Measurements from ENCODE around the gene PROKR2.

The PROKR2 gene

DNA sequence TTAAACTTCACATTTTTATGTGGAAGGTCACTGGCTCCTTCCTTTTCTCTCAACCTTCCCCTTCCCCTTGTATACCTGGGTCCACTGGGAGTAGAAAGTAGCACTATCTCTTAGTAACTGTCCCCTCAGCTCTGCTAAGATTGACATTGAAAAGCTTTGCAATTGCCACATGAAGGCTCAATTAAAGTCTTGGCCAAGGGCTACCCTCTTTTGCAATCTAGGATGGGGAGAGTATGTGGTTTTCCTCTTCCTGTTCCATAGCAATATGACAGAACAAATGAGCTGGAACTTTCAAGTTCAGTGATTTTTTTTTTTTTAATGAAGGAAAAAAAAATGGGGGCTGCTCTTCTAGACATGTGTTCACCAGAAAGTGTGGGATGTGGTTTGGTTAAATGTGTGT is 37.1 kb downstream of the PROKR2 start:
- Histone ChIP-seq H3K79me2 (ENCODE audit: insufficient read depth, low read length) (no peaks in the 10 kb centered on the region), H3K4me3 (ENCODE audit: low read depth in 1 of 2, low read length in 2 of 2) (no peak overlapping the region), H2AFZ (ENCODE audit: low read depth, low read length) (no peak overlapping the region), H3K9ac (ENCODE audit: low read depth, low read length) (no peak overlapping the region), H3K27me3 (ENCODE audit: insufficient read depth, low read length, poor library complexity) (no peaks in the 10 kb centered on the region), H3K36me3 (ENCODE audit: insufficient read depth, low read length) (no peaks in the 10 kb centered on the region), H4K20me1 (ENCODE audit: insufficient read depth, low read length) (no peaks in the 10 kb centered on the region), H3K27ac (ENCODE audit: low read length) (no peak overlapping the region), H3K4me1 (ENCODE audit: insufficient read depth, low read length) (no peaks in the 10 kb centered on the region), H3K4me2 (ENCODE audit: insufficient read depth, low read length) (no peak overlapping the region), H3K9me3 (ENCODE audit: insufficient read depth, low read length, severe bottlenecking) (no peaks in the 10 kb centered on the region)
- TF ChIP-seq, protein P1, sequence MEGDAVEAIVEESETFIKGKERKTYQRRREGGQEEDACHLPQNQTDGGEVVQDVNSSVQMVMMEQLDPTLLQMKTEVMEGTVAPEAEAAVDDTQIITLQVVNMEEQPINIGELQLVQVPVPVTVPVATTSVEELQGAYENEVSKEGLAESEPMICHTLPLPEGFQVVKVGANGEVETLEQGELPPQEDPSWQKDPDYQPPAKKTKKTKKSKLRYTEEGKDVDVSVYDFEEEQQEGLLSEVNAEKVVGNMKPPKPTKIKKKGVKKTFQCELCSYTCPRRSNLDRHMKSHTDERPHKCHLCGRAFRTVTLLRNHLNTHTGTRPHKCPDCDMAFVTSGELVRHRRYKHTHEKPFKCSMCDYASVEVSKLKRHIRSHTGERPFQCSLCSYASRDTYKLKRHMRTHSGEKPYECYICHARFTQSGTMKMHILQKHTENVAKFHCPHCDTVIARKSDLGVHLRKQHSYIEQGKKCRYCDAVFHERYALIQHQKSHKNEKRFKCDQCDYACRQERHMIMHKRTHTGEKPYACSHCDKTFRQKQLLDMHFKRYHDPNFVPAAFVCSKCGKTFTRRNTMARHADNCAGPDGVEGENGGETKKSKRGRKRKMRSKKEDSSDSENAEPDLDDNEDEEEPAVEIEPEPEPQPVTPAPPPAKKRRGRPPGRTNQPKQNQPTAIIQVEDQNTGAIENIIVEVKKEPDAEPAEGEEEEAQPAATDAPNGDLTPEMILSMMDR (IDR thresholded peaks at IDR 0.05; ENCODE audit: borderline replicate concordance, extremely low read depth, low read length, poor library complexity, severe bottlenecking) = no peak
- no peak for TF ChIP-seq EZH2 (IDR thresholded peaks at IDR 0.05; ENCODE audit: borderline replicate concordance, low read depth, low read length, severe bottlenecking)
- DNase-seq (no peak), ATAC-seq (ENCODE audit: insufficient read depth, low read depth) (no peak)

DNA sequence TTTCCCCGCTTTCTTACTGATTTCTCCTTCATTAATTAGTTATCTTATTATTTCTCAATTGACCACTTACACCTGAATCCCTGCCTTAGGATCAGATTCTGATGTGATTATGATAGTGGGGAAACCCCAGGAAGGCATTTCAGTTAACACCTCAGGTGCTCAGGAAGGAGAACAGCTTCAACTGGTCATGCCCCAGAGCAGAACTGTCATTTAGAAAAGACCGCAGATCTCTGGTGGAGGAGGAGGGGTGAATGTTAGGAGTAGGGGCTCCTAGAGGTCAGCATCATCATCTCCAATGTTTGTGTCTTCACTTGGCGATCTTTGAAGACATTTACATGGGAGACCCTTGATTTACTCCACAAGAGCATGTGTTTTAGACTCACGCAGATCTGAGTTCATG is 44.5 kb downstream of the PROKR2 start:
- Histone ChIP-seq H3K4me1 (ENCODE audit: insufficient read depth, low read length) (no peaks in the 10 kb centered on the region), H3K4me2 (ENCODE audit: insufficient read depth, low read length) (no peak overlapping the region), H3K79me2 (ENCODE audit: insufficient read depth, low read length) (no peaks in the 10 kb centered on the region), H3K4me3 (ENCODE audit: low read depth in 1 of 2, low read length in 2 of 2) (no peak overlapping the region), H3K27ac (ENCODE audit: low read length) (no peak overlapping the region), H3K36me3 (ENCODE audit: insufficient read depth, low read length) (no peaks in the 10 kb centered on the region), H3K9me3 (ENCODE audit: insufficient read depth, low read length, severe bottlenecking) (no peaks in the 10 kb centered on the region), H4K20me1 (ENCODE audit: insufficient read depth, low read length) (no peaks in the 10 kb centered on the region), H2AFZ (ENCODE audit: low read depth, low read length) (no peak overlapping the region), H3K9ac (ENCODE audit: low read depth, low read length) (no peak overlapping the region), H3K27me3 (ENCODE audit: insufficient read depth, low read length, poor library complexity) (peaks cover 3% of the 10 kb centered on the region)
- no peak for ATAC-seq (ENCODE audit: insufficient read depth, low read depth)
- DNase-seq = no peak
- TF ChIP-seq, protein P1 (IDR thresholded peaks at IDR 0.05; ENCODE audit: borderline replicate concordance, extremely low read depth, low read length, poor library complexity, severe bottlenecking) = no peak
- no peak for TF ChIP-seq EZH2 (IDR thresholded peaks at IDR 0.05; ENCODE audit: borderline replicate concordance, low read depth, low read length, severe bottlenecking)

DNA sequence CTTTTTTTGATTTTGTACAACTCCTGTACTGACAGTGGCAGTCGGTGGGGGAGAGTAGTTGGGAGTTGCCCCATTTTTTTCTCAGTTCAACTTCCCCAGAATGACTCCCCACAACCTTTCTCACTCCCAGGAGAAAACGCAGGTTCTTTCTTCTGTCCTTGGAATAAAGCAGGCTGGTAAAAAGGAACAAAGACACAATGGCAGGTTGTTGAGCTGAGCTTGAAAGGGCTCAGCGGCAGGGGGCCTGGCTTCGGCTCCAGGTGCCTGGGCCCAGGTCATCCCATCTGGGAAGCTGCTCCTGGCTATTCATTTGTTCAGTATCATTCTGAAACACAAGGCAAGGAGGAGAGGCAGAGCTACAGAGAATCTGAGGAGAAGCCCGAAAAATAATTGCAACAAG is 46.2 kb downstream of the PROKR2 start:
- Histone ChIP-seq H3K9ac (ENCODE audit: low read depth, low read length) (no peak overlapping the region), H3K4me1 (ENCODE audit: insufficient read depth, low read length) (no peaks in the 10 kb centered on the region), H3K4me3 (ENCODE audit: low read depth in 1 of 2, low read length in 2 of 2) (no peak overlapping the region), H4K20me1 (ENCODE audit: insufficient read depth, low read length) (no peaks in the 10 kb centered on the region), H3K27me3 (ENCODE audit: insufficient read depth, low read length, poor library complexity) (peaks cover 11% of the 10 kb centered on the region), H3K79me2 (ENCODE audit: insufficient read depth, low read length) (no peaks in the 10 kb centered on the region), H3K27ac (ENCODE audit: low read length) (no peak overlapping the region), H3K9me3 (ENCODE audit: insufficient read depth, low read length, severe bottlenecking) (no peaks in the 10 kb centered on the region), H2AFZ (ENCODE audit: low read depth, low read length) (no peak overlapping the region), H3K4me2 (ENCODE audit: insufficient read depth, low read length) (no peak overlapping the region), H3K36me3 (ENCODE audit: insufficient read depth, low read length) (no peaks in the 10 kb centered on the region)
- no peak for DNase-seq
- no peak for ATAC-seq (ENCODE audit: insufficient read depth, low read depth)
- TF ChIP-seq EZH2 (IDR thresholded peaks at IDR 0.05; ENCODE audit: borderline replicate concordance, low read depth, low read length, severe bottlenecking) = no peak
- TF ChIP-seq, protein P1 (IDR thresholded peaks at IDR 0.05; ENCODE audit: borderline replicate concordance, extremely low read depth, low read length, poor library complexity, severe bottlenecking) = no peak

DNA sequence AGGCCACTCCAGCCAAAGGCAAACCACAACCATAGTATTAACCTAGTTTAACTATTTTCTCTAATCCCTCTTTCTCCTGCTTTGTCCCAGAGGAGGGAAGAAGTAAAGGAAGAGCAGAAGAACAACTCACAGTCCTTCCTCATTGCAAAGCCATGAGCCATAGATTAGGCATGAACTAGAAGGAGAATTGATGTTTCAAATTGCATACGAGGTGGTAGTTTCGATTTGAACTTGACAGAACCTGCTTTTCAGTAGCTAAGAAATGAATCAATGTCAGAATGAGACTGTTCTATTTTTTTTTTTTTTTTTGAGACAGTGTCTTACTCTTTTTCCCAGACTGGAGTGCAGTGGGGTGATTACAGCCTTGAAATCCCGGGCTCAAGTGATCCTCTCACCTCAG is 48.3 kb downstream of the PROKR2 start:
- no peak for ATAC-seq (ENCODE audit: insufficient read depth, low read depth)
- no peaks in the 10 kb centered on the region for H3K79me2 ChIP-seq (ENCODE audit: insufficient read depth, low read length)
- H4K20me1 ChIP-seq (ENCODE audit: insufficient read depth, low read length) = no peaks in the 10 kb centered on the region
- H3K4me3 ChIP-seq (ENCODE audit: low read depth in 1 of 2, low read length in 2 of 2) = no peak overlapping the region
- no peak for DNase-seq
- no peak overlapping the region for H3K4me2 ChIP-seq (ENCODE audit: insufficient read depth, low read length)
- no peak overlapping the region for H2AFZ ChIP-seq (ENCODE audit: low read depth, low read length)
- H3K27ac ChIP-seq (ENCODE audit: low read length) = no peak overlapping the region
- no peak overlapping the region for H3K9ac ChIP-seq (ENCODE audit: low read depth, low read length)
- H3K4me1 ChIP-seq (ENCODE audit: insufficient read depth, low read length) = no peaks in the 10 kb centered on the region
- TF ChIP-seq, protein P1 (IDR thresholded peaks at IDR 0.05; ENCODE audit: borderline replicate concordance, extremely low read depth, low read length, poor library complexity, severe bottlenecking) = no peak
- TF ChIP-seq EZH2 (IDR thresholded peaks at IDR 0.05; ENCODE audit: borderline replicate concordance, low read depth, low read length, severe bottlenecking) = no peak
- no peaks in the 10 kb centered on the region for H3K9me3 ChIP-seq (ENCODE audit: insufficient read depth, low read length, severe bottlenecking)
- H3K27me3 ChIP-seq (ENCODE audit: insufficient read depth, low read length, poor library complexity) = peaks cover 16% of the 10 kb centered on the region
- H3K36me3 ChIP-seq (ENCODE audit: insufficient read depth, low read length) = no peaks in the 10 kb centered on the region
